B cell (primary cell): ENCODE results near the gene ALKBH6. TPM values are rescaled to one million over a fixed set of nuclear protein-coding genes. Genes with fewer than 3 reads are reported as not detected.

Source experiments
- ATAC-seq: fragments of 200-7000 bp; cut with Tn5 transposase; one replicate; pipeline ENCODE4 v1.10.0; 2021; ENCODE audit warnings: low read depth, mild to moderate bottlenecking, moderate number of reproducible peaks, moderate library complexity
- CTCF ChIA-PET: fragments of 350-600 bp; sonication (Branson Sonifier 250); formaldehyde crosslinking; loops from one replicate; lab custom pipeline; 2021; ENCODE audit warnings: antibody characterized with exemption, inconsistent platforms; lab: Charles Lee
- POLR2A ChIA-PET: fragments of 350-600 bp; sonication (Branson Sonifier 250); formaldehyde crosslinking; loops from one replicate; lab custom pipeline; 2021; ENCODE audit warnings: antibody characterized with exemption; lab: Charles Lee
- DNase-seq: peaks from one replicate; pipeline ENCODE4 v3.0.0; 2013
- H2AFZ ChIP-seq: 2 replicates; pipeline ENCODE4 v1.6.1; 2012; ENCODE audit warnings: mild to moderate bottlenecking, low read depth, low read length; ENCODE audit not compliant: insufficient read depth, poor library complexity, severe bottlenecking
- H3K27ac ChIP-seq, 2 donors: 1 replicate in 1 of 2; 2 replicates in 1 of 2; pipeline ENCODE4 v1.5.1; 2012 to 2013; ENCODE audit warnings: low read length in 2 of 2, mild to moderate bottlenecking in 2 of 2, moderate library complexity in 1 of 2
- H3K27me3 ChIP-seq, 4 experiments: fragments of 200-600 bp in 1 of 4; sonication (generic) in 1 of 4; replicated peaks in 1 of 4; 1 replicate in 2 of 4; 2 replicates in 2 of 4; pipeline versions ENCODE4 v1.6.1 to v1.7.0; 2013 to 2016; ENCODE audit warnings: low read length in 3 of 4, mild to moderate bottlenecking in 2 of 4, mixed read lengths in 1 of 4, moderate library complexity in 1 of 4; ENCODE audit not compliant: insufficient read depth in 4 of 4, control insufficient read depth in 3 of 4; ENCODE audit errors: control extremely low read depth in 1 of 4
- H3K36me3 ChIP-seq, 2 experiments: replicated peaks in 1 of 2; 1 replicate in 1 of 2; 2 replicates in 1 of 2; pipeline versions ENCODE4 v1.6.1 to v1.7.1; 2013; ENCODE audit warnings: low read length in 1 of 2; ENCODE audit not compliant: insufficient read depth in 2 of 2, control insufficient read depth in 1 of 2; ENCODE audit errors: control extremely low read depth in 1 of 2, extremely low read depth in 1 of 2
- H3K4me1 ChIP-seq, 2 donors: fragments of 200-600 bp in 1 of 2; sonication (generic) in 1 of 2; 1 replicate in 1 of 2; 2 replicates in 1 of 2; pipeline versions ENCODE4 v1.5.1 to v1.6.1; 2013 to 2017; ENCODE audit warnings: low read length in 2 of 2; ENCODE audit not compliant: control insufficient read depth in 2 of 2, insufficient read depth in 2 of 2
- H3K4me2 ChIP-seq: replicated peaks from 2 replicates; pipeline ENCODE3; 2012; ENCODE audit warnings: mild to moderate bottlenecking, low read depth, low read length; ENCODE audit not compliant: poor library complexity, severe bottlenecking
- H3K4me3 ChIP-seq, 5 experiments: fragments of 200-600 bp in 1 of 5; sonication (generic) in 1 of 5; 1 replicate in 3 of 5; 2 replicates in 2 of 5; pipeline versions ENCODE4 v1.5.1 to v1.7.0; 2011 to 2016; ENCODE audit warnings: low read length in 4 of 5, mild to moderate bottlenecking in 4 of 5, low read depth in 2 of 5, control low read depth in 1 of 5, moderate library complexity in 1 of 5; ENCODE audit not compliant: insufficient read depth in 1 of 5; ENCODE audit errors: control extremely low read depth in 1 of 5, extremely low read depth in 1 of 5
- H3K79me2 ChIP-seq: fragments of 200-600 bp; sonication (generic); one replicate; pipeline ENCODE4 v1.6.0; 2016; ENCODE audit warnings: low read length; ENCODE audit not compliant: control insufficient read depth, insufficient read depth
- H3K9ac ChIP-seq: fragments of 200-600 bp; sonication (generic); 2 replicates; pipeline ENCODE4 v1.6.1; 2017; ENCODE audit warnings: mild to moderate bottlenecking, low read length, moderate library complexity
- H3K9me3 ChIP-seq, 3 donors: one replicate each; pipeline versions ENCODE4 v1.6.1 to v1.7.1; 2013; ENCODE audit warnings: low read length in 2 of 3; ENCODE audit not compliant: control insufficient read depth in 2 of 3, insufficient read depth in 1 of 3; ENCODE audit errors: control extremely low read depth in 1 of 3
- H4K20me1 ChIP-seq: 2 replicates; pipeline ENCODE4 v1.6.0; 2012; ENCODE audit warnings: mild to moderate bottlenecking, low read length; ENCODE audit not compliant: insufficient read depth, control insufficient read depth, poor library complexity, severe bottlenecking
- H3K27ac Mint-ChIP-seq: one replicate; pipeline ENCODE4 v1.8.0; 2021; ENCODE audit warnings: mixed read lengths
- H3K27me3 Mint-ChIP-seq: one replicate; pipeline ENCODE4 v1.8.0; 2021; ENCODE audit warnings: mixed read lengths
- H3K4me1 Mint-ChIP-seq: one replicate; pipeline ENCODE4 v1.8.0; 2021; ENCODE audit warnings: mixed read lengths
- H3K4me3 Mint-ChIP-seq: one replicate; pipeline ENCODE4 v1.8.0; 2021; ENCODE audit warnings: mixed read lengths
- H3K9me3 Mint-ChIP-seq: one replicate; pipeline ENCODE4 v1.8.0; 2022; ENCODE audit warnings: mixed read lengths; ENCODE audit not compliant: insufficient read depth
- EZH2 ChIP-seq: IDR thresholded peaks from 2 replicates; pipeline ENCODE4 v1.6.1; 2012; ENCODE audit warnings: borderline replicate concordance, low read depth, mild to moderate bottlenecking, moderate library complexity, low read length; ENCODE audit not compliant: insufficient read depth, poor library complexity, severe bottlenecking
- WGBS: methylation state at CpG from one replicate; pipeline ENCODE4 v1.1.5; 2013; ENCODE audit warnings: missing lambda C conversion rate; ENCODE audit not compliant: insufficient coverage; 5-methylcytosine and 5-hydroxymethylcytosine counted together
- intact Hi-C: fragments of 100-400 bp; cut with micrococcal nuclease; formaldehyde crosslinking; loops from one replicate; pipeline ENCODE4 v1.10.0; 2022
- polyA plus RNA-seq: library from polyadenylated mRNA; depleted of rRNA; stranded (reverse); fragments of >200 nt; gene quantifications from 2 replicates; pipeline ENCODE4 v1.2.3, GENCODE V29; 2012
- total RNA-seq, 2 donors: library from RNA; stranded (reverse); fragments of 120-200 nt in 1 of 2; gene quantifications; 1 replicate in 1 of 2; 2 replicates in 1 of 2; pipeline versions ENCODE4 v1.2.3 to v1.2.4, GENCODE V29; 2013 to 2022
- TF ChIP-seq, protein P1 (sequence below): fragments of 200-600 bp; IDR thresholded peaks from one replicate; pipeline ENCODE4 v1.8.0; 2022; ENCODE audit warnings: antibody characterized with exemption, mild to moderate bottlenecking

The ALKBH6 gene
- total and polyA plus RNA-seq, 2 donors (not counting 1 experiment from before 2014, with no cell fraction given): 54.5 to 56.5 TPM

DNA sequence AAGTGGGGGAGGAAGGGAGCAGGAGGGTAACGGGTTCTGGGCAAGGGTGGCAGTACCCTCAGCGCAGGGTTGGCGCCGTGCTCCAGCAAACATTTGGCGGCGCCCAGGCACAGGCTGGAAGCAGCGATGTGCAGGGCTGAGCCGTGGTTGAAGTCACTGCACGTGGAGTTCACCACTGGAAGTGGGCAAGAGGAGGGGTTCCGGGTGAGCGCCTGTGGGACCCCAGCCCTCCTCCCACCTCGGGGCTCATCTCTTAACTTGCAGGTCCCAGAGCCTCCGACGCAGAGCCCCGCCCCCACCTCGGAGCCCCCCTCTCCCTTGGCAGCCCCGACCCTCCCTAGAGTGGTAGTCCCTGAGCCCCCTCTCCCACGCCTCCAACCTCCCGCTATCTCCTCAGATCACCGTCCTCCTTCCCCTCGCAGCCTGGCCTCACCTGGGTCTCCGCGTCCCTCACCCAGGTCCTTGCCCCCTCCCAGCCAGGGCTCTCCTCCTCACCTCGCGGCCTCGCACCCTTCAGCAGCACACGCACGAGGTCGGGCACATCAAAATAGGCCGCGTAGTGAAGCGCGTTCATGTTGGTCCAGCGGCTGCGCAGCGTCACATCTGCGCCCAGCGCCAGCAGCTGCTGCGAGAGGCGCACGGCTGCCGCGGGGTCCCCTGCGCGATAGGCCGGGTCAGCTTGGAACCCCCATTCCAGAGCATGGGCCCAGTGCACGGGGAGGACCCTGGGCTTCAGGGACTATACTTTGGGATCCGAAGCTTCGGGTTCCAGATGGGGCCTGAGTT lies 12.3 kb upstream of the ALKBH6 start:
- H3K36me3 ChIP-seq: peaks cover 0 to 3% of the 10 kb centered on the region in 2 experiments
- no peak overlapping the region for H3K4me3 Mint-ChIP-seq
- ATAC-seq (no peak), DNase-seq (no peak)
- no peak for TF ChIP-seq EZH2
- TF ChIP-seq, protein P1, sequence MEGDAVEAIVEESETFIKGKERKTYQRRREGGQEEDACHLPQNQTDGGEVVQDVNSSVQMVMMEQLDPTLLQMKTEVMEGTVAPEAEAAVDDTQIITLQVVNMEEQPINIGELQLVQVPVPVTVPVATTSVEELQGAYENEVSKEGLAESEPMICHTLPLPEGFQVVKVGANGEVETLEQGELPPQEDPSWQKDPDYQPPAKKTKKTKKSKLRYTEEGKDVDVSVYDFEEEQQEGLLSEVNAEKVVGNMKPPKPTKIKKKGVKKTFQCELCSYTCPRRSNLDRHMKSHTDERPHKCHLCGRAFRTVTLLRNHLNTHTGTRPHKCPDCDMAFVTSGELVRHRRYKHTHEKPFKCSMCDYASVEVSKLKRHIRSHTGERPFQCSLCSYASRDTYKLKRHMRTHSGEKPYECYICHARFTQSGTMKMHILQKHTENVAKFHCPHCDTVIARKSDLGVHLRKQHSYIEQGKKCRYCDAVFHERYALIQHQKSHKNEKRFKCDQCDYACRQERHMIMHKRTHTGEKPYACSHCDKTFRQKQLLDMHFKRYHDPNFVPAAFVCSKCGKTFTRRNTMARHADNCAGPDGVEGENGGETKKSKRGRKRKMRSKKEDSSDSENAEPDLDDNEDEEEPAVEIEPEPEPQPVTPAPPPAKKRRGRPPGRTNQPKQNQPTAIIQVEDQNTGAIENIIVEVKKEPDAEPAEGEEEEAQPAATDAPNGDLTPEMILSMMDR: no peak
- H3K9ac ChIP-seq: no peak overlapping the region
- H3K9me3 Mint-ChIP-seq: no peaks in the 10 kb centered on the region
- intact Hi-C loops: no loop called here
- H2AFZ ChIP-seq: no peak overlapping the region
- no peak overlapping the region for H3K4me3 ChIP-seq
- no peaks in the 10 kb centered on the region for H3K79me2 ChIP-seq
- H3K9me3 ChIP-seq: no peaks in the 10 kb centered on the region
- no peaks in the 10 kb centered on the region for H3K27me3 Mint-ChIP-seq
- H3K4me2 ChIP-seq: no peak overlapping the region
- H3K4me1 ChIP-seq: no peaks in the 10 kb centered on the region
- no peak overlapping the region for H3K27ac ChIP-seq
- ChIA-PET POLR2A (no interaction called here), CTCF (interaction anchor here (1.0 kb wide), 1 partner anchor 9 kb away, joined by 3 read pairs; no protein-coding TSS in a partner anchor)
- no peak overlapping the region for H3K27ac Mint-ChIP-seq
- H4K20me1 ChIP-seq: no peaks in the 10 kb centered on the region
- WGBS: 95% methylated on average over 42 of the region's 49 CpGs
- H3K27me3 ChIP-seq: no peaks in the 10 kb centered on the region
- H3K4me1 Mint-ChIP-seq: no peaks in the 10 kb centered on the region

DNA sequence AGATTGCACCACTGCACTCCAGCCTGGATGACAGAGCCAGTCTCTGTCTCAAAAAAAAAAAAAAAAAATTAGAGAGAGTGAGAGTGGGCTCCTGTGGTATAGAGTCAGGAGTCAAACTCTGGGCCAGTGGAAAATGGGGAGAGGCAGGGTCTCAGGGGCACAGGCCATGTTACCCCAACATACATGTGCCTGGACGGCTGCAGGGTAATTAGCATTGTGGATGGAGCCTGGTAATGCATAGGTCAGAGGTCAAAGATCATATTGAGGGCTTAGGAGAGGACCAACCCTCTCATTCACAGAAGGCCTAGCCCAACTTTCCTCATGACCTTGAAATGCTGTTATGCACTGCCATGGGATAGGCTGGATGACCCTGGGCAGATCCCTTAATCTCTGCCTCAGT lies 11.5 kb upstream of the ALKBH6 start:
- POLR2A ChIA-PET: no interaction called here
- Mint-ChIP-seq H3K4me3 (no peak overlapping the region), H3K9me3 (no peaks in the 10 kb centered on the region), H3K27ac (no peak overlapping the region), H3K27me3 (no peaks in the 10 kb centered on the region), H3K4me1 (no peaks in the 10 kb centered on the region)
- CTCF ChIA-PET: no interaction called here
- intact Hi-C loops: no loop called here
- Histone ChIP-seq H3K27me3 (no peaks in the 10 kb centered on the region), H4K20me1 (no peaks in the 10 kb centered on the region), H3K9me3 (no peaks in the 10 kb centered on the region), H3K4me2 (no peak overlapping the region), H3K79me2 (no peaks in the 10 kb centered on the region), H3K4me3 (no peak overlapping the region), H2AFZ (no peak overlapping the region), H3K36me3 (peaks cover 0 to 3% of the 10 kb centered on the region in 2 experiments), H3K4me1 (no peaks in the 10 kb centered on the region), H3K27ac (no peak overlapping the region), H3K9ac (no peak overlapping the region)
- DNase-seq (no peak), ATAC-seq (no peak)
- WGBS: no CpG with 5 or more reads among the region's 1 CpG
- TF ChIP-seq, protein P1: no peak
- TF ChIP-seq EZH2: no peak
